OCI-LY3 (cell line): ENCODE measurements around the gene PHKB.

Experiments used
- H2AFZ ChIP-seq: fragments of 200-600, 300-600 bp; shearing (Covaris generic); 2 replicates; pipeline ENCODE4 v1.6.0; 2014; ENCODE audit warnings: antibody characterized with exemption, low read depth, low read length
- H3K27ac ChIP-seq: fragments of 200-600, 300-600 bp; sonication (generic); 2 replicates; pipeline ENCODE4 v1.5.1; 2014; ENCODE audit warnings: mild to moderate bottlenecking, low read length, moderate library complexity, mixed read lengths
- H3K27me3 ChIP-seq: fragments of 200-600, 300-600 bp; sonication (generic); 2 replicates; pipeline ENCODE4 v1.6.1; 2014; ENCODE audit warnings: low read depth, low read length, mixed read lengths
- H3K36me3 ChIP-seq: fragments of 200-600, 300-600 bp; sonication (generic); replicated peaks from 2 replicates; pipeline ENCODE3; 2014; ENCODE audit warnings: low read depth, low read length, mixed read lengths
- H3K4me1 ChIP-seq: fragments of 300-600, 200-600 bp; sonication (generic); 2 replicates; pipeline ENCODE4 v1.6.1; 2014; ENCODE audit warnings: low read length, mixed read lengths
- H3K4me2 ChIP-seq: fragments of 200-600, 300-600 bp; sonication (generic); 2 replicates; pipeline ENCODE4 v1.6.1; 2014; ENCODE audit warnings: low read length, mixed read lengths
- H3K4me3 ChIP-seq: fragments of 300-600, 200-600 bp; sonication (generic); 2 replicates; pipeline ENCODE4 v1.5.1; 2014; ENCODE audit warnings: antibody characterized with exemption, mild to moderate bottlenecking, low read length, moderate library complexity
- H3K79me2 ChIP-seq: fragments of 300-600, 200-600 bp; shearing (Covaris generic); 2 replicates; pipeline ENCODE4 v1.6.1; 2014; ENCODE audit warnings: mild to moderate bottlenecking, low read length, mixed read lengths
- H3K9ac ChIP-seq: fragments of 300-600, 200-600 bp; shearing (Covaris generic); 2 replicates; pipeline ENCODE4 v1.6.0; 2014; ENCODE audit warnings: mild to moderate bottlenecking, low read length, moderate library complexity
- H3K9me3 ChIP-seq: fragments of 200-600, 300-600 bp; shearing (Covaris generic); 2 replicates; pipeline ENCODE4 v1.6.1; 2014; ENCODE audit warnings: low read length, mixed read lengths; ENCODE audit not compliant: insufficient read depth
- H4K20me1 ChIP-seq: fragments of 200-600, 300-600 bp; sonication (generic); 2 replicates; pipeline ENCODE4 v1.6.1; 2016; ENCODE audit warnings: low read length, mixed read lengths; ENCODE audit not compliant: insufficient read depth
- CTCF ChIP-seq: fragments of 200-600, 300-600 bp; sonication (generic); IDR thresholded peaks from 2 replicates; pipeline ENCODE4 v1.5.1; 2014; ENCODE audit warnings: antibody characterized with exemption, low read length, low read depth
- EZH2phosphoT487 ChIP-seq: fragments of 200-600 bp; shearing (Covaris generic); IDR thresholded peaks from 2 replicates; pipeline ENCODE4 v1.6.1; 2018; ENCODE audit warnings: antibody characterized with exemption, mixed run types, low read depth

The PHKB gene

DNA sequence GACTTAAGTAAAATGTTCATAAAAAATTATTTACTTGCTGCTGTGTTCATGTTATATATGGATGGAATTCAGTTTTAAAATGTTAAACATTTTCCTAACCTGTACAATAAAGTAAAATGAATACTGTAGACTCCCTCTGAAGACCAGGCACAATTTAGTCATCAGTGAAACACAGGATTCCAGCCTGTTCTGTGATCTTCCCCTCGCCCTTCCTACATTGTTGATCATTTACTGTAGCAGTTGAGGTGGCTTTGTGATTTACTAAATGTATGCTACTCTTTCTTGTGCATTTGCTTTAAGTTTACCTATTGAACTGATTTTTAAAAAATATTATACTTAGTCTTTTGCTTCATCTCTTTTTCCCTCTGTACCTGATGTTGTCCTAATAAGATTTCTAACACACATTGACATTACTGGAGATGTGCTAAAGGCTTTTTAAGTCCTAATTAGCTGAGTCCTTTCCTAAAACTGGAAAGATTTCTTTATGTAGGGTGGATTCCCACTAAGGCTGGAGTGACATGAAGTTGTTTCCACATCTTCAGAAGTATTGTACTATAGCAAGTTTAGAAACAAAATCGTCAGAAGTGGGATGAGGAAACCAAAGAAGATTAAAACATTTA is 38.1 kb downstream of the PHKB start:
- Histone ChIP-seq H3K36me3 (peaks cover 26% of the 10 kb centered on the region), H3K9ac (no peak overlapping the region)

GRCh38 chr16:47499700-47500264 is 38.7 kb downstream of the PHKB start:
- Histone ChIP-seq H3K27me3 (no peaks in the 10 kb centered on the region), H3K27ac (no peak overlapping the region), H4K20me1 (no peaks in the 10 kb centered on the region), H3K4me3 (no peak overlapping the region), H3K4me1 (peaks cover 10% of the 10 kb centered on the region), H3K9ac (no peak overlapping the region), H3K79me2 (no peaks in the 10 kb centered on the region; the same call in 1 of the 2 replicates), H3K4me2 (no peak overlapping the region), H3K36me3 (peaks cover 26% of the 10 kb centered on the region), H3K9me3 (no peaks in the 10 kb centered on the region), H2AFZ (no peak overlapping the region)
- TF ChIP-seq CTCF (no peak), EZH2phosphoT487 (no peak)

More for the DNA sequence above, 38.1 kb downstream of the PHKB start:
- H3K27ac ChIP-seq, result no peak overlapping the region
- H3K79me2 ChIP-seq, result peaks cover 3% of the 10 kb centered on the region; the same call in 1 of the 2 replicates
- no peak overlapping the region for H3K4me2 ChIP-seq
- no peaks in the 10 kb centered on the region for H3K9me3 ChIP-seq
- H3K4me1 ChIP-seq, result peaks cover 16% of the 10 kb centered on the region
- no peak for TF ChIP-seq CTCF
- TF ChIP-seq EZH2phosphoT487, result no peak
- no peaks in the 10 kb centered on the region for H4K20me1 ChIP-seq
- no peak overlapping the region for H2AFZ ChIP-seq
- no peaks in the 10 kb centered on the region for H3K27me3 ChIP-seq
- no peak overlapping the region for H3K4me3 ChIP-seq

DNA sequence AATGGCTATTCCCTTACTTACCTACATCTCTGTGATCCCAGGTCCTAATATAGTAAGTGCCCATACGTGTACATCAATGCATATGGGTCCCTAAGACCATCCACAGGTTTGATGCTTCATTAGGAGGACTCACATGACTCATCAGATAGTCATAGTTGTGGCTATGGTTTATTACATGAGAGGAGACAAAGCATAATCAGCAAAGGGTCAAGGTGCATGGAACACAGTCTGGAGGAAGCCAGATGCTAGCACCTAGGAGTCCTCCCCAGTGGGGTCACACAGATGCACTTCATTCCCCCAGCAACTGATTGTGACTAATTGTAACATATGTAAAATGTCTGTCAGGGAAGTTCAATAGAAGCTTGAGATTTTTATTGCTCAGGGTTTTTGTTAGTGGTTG is 42.8 kb downstream of the PHKB start:
- H3K27me3 ChIP-seq, result no peaks in the 10 kb centered on the region
- H3K36me3 ChIP-seq, result peaks cover 17% of the 10 kb centered on the region
- H3K9ac ChIP-seq, result no peak overlapping the region
- H3K79me2 ChIP-seq, result no peaks in the 10 kb centered on the region
- H3K4me2 ChIP-seq, result no peak overlapping the region
- no peak overlapping the region for H2AFZ ChIP-seq
- no peaks in the 10 kb centered on the region for H3K9me3 ChIP-seq
- no peaks in the 10 kb centered on the region for H4K20me1 ChIP-seq
- H3K4me1 ChIP-seq, result peaks cover 9% of the 10 kb centered on the region
- no peak overlapping the region for H3K27ac ChIP-seq
- TF ChIP-seq CTCF (no peak), EZH2phosphoT487 (no peak)
- no peak overlapping the region for H3K4me3 ChIP-seq

DNA sequence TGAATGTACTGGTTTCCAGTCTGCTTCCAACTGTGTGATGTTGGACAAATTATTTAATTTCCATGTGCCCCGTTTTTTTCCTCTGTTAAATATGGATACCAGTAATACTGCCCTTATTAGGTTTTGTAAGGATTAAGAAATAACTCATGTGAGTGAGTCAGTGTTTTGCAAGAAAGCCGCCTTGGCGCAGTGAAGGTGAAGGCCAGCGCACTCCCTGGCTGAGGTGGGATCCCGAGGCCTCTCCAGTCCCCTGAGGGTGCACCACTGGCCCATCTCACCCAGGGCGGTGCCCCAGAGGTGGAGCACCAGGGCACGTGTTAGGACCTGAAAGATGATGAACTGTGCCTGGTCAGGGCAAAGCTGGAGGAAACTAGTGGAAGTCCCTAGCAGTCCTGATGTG is 43.5 kb downstream of the PHKB start:
- no peak for TF ChIP-seq EZH2phosphoT487
- no peak for TF ChIP-seq CTCF
- Histone ChIP-seq H3K36me3 (peaks cover 12% of the 10 kb centered on the region), H3K27ac (no peak overlapping the region), H3K4me3 (no peak overlapping the region), H3K27me3 (no peaks in the 10 kb centered on the region), H3K79me2 (no peaks in the 10 kb centered on the region), H3K4me2 (no peak overlapping the region), H4K20me1 (no peaks in the 10 kb centered on the region), H3K9me3 (no peaks in the 10 kb centered on the region), H2AFZ (no peak overlapping the region), H3K4me1 (peaks cover 5% of the 10 kb centered on the region), H3K9ac (no peak overlapping the region)
